ENCODE data around the gene NMT1. TPM values are rescaled to one million over a fixed set of nuclear protein-coding genes. Genes with fewer than 3 reads are reported as not detected.

Gene NMT1
- total and polyA plus RNA-seq, 2 of the 13 experiments (the other 11 are each of a cell fraction or from before 2014, with no cell fraction given): 75.7 to 142 TPM

- TF ChIP-seq RNF219 (CRISPR knock-in tag; IDR thresholded peaks at IDR 0.05) (no peak), NONO (IDR thresholded peaks at IDR 0.05) (no peak), NONO (CRISPR knock-in tag; conservative IDR thresholded peaks at IDR 0.05) (no peak), BRCA1 (CRISPR knock-in tag; IDR thresholded peaks at IDR 0.05) (no peak), HNRNPUL1 (IDR thresholded peaks at IDR 0.05; ENCODE audit: low read depth, low read length) (no peak), NFKB2 (CRISPR knock-in tag; IDR thresholded peaks at IDR 0.05; ENCODE audit: borderline replicate concordance) (no peak), ZNF326 (CRISPR knock-in tag; IDR thresholded peaks at IDR 0.05; ENCODE audit: borderline replicate concordance) (no peak), IRF2 (CRISPR knock-in tag; IDR thresholded peaks at IDR 0.05) (peak; percentile 65; the same call in 1 of the 2 replicates), MLXIP (CRISPR knock-in tag; IDR thresholded peaks at IDR 0.05; ENCODE audit: borderline replicate concordance) (no peak), SP4 (CRISPR knock-in tag; IDR thresholded peaks at IDR 0.05) (peak; percentile 48; the same call in 1 of the 2 replicates), MEF2D (CRISPR knock-in tag; IDR thresholded peaks at IDR 0.05) (no peak), EED (CRISPR knock-in tag; IDR thresholded peaks at IDR 0.05) (no peak), SMARCE1 (IDR thresholded peaks at IDR 0.05; ENCODE audit: borderline replicate concordance) (no peak)
These were observed 37.9 kb downstream of the NMT1 start (continued) for GRCh38 chr17:45098869-45099616.

Measured in HepG2 (cell line).